ENCODE results near the gene DENND5A.

GRCh38 chr11:9187616-9188015, 77.5 kb downstream of the DENND5A start:
- TF ChIP-seq, protein P1, sequence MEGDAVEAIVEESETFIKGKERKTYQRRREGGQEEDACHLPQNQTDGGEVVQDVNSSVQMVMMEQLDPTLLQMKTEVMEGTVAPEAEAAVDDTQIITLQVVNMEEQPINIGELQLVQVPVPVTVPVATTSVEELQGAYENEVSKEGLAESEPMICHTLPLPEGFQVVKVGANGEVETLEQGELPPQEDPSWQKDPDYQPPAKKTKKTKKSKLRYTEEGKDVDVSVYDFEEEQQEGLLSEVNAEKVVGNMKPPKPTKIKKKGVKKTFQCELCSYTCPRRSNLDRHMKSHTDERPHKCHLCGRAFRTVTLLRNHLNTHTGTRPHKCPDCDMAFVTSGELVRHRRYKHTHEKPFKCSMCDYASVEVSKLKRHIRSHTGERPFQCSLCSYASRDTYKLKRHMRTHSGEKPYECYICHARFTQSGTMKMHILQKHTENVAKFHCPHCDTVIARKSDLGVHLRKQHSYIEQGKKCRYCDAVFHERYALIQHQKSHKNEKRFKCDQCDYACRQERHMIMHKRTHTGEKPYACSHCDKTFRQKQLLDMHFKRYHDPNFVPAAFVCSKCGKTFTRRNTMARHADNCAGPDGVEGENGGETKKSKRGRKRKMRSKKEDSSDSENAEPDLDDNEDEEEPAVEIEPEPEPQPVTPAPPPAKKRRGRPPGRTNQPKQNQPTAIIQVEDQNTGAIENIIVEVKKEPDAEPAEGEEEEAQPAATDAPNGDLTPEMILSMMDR (IDR thresholded peaks at IDR 0.05; ENCODE audit: insufficient read depth, low read depth, low read length): no peak
- no peak for TF ChIP-seq EZH2 (IDR thresholded peaks at IDR 0.05; ENCODE audit: insufficient read depth, low read length)
